GM18520 (cell line): ENCODE measurements around the gene ADAM12.

Experiments used
- ATAC-seq: cut with Tn5 transposase; IDR thresholded peaks from one replicate; pipeline ENCODE4 v1.9.1; 2021; ENCODE audit not compliant: unreplicated experiment

The ADAM12 gene

DNA sequence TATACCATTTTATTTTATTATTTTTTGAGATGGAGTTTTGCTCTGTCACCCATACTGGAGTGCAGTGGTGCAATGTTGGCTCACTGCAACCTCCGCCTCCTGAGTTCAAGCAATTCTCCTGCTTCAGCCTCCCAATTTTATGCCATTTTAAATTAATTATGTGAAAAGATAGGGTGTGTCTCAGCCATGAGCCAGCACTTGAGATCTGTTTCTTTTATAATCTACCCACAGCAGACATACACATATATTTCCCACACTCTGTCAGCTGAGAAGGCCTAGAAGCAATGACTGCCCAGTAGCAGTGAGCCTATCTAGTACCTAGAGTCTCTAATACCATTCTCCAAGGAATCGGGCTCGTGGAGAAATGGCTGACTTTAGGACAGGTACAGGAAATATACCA, 70.5 kb downstream of the ADAM12 start:
- ATAC-seq: no peak

DNA sequence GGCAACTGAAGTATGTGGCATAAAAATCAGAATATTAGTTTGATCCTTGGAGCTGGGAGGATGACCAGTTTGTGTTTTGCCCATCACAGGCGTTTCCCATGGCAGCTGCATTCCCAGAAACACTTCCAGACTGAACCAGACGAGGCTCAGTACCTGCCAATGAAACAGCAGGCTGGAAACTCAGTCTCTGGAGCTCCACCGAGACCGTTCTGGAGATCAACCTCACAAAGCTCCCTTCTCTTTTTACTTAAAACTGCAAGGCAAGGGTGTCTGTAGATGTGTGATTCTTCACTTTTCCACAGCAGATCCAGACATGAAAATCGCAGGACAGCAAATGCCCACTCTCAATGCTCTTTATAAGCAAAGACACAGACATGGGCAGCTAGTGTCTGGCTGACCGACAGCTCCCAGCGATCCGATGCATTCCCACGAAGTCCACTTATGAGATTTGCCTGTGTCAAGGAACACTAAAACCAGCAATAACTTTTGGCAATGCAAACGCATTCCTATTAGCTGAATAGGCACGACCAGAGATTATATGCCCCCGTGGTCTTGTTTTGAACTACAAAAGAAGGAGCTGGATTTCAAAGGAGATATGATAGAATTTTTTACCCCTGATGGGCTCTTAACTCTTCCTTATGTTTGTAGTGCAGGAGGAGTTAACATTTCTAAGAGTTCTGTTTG, 72.6 kb downstream of the ADAM12 start:
- no peak for ATAC-seq

DNA sequence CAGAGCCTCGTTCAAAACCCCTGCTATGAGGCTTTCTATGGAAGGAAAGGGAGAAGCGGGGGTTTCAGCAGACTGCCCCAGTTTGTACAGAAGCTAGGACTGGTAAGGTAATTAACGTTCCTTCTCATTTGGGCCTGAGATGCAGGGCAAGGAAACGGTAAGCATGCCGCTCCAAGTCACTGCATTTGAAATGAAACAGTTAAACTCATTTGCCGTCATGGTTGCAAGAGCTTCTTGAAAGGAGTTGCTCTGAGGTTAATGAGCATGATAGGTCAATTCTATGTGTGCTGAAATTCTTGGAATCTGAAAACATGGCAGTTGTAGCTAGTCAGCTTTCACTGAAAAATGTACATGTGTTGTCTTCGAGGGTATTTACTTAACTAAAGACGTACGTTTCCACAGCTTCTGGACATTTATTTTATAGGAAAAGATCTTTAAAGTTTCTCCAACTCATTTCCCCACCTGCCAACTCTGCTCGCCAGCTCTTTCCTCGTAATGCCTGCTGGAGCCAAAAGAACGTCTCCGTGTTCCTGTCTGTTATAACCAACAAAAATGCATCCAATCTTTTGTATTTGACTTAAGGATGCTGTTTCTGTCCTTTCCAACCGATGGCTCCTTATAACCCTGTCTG, 73.3 kb downstream of the ADAM12 start:
- ATAC-seq: no peak

DNA sequence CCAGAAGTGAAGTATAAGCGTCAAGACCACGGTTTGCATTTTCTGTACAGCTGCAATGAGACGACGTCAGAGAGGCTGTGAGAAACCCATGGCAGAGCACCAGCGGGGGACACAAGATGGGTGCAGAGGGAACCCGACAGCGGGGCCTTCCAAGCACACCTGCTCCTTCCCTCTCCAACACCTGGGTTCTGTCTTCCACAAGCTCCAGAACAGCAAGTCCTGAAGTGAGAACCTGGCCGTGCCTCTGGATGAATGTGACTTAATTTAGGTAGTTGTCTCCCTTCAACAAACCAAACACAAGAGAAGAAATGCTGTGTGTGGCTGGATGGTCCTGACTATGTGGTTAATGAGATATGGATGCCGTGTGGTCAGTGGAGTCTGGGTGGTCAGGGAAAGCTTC, 76.1 kb downstream of the ADAM12 start:
- no peak for ATAC-seq

DNA sequence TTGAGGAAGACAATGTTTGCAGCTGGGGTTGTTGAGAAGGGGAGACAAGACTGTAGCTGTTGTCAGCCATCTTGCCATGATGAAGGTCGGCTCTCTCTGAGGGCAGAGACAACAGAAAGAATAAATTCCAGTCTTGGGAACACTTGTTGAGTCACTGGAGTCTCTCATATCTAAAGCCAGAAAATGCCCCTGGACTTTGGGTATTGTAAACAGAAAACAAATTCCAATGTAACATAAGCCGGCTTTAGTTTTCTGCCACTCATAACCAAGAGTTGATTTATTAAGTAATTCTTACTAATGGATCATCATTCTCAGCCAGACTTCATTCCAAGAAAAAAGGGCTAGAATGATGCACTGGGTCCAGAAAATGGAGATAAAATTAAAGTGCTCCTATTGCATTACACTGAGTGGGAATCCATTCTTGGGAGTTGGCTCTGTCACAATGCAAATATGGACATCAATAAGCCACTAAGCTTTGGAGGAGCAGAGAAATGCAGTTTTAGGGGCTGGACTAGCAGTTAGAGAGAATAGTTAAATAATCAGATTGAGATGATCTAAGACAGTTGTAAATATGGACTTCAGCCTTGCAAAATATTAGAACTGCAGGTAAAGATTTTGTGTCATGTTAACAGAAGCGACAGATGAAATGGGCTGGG, 78.9 kb downstream of the ADAM12 start:
- ATAC-seq: no peak

DNA sequence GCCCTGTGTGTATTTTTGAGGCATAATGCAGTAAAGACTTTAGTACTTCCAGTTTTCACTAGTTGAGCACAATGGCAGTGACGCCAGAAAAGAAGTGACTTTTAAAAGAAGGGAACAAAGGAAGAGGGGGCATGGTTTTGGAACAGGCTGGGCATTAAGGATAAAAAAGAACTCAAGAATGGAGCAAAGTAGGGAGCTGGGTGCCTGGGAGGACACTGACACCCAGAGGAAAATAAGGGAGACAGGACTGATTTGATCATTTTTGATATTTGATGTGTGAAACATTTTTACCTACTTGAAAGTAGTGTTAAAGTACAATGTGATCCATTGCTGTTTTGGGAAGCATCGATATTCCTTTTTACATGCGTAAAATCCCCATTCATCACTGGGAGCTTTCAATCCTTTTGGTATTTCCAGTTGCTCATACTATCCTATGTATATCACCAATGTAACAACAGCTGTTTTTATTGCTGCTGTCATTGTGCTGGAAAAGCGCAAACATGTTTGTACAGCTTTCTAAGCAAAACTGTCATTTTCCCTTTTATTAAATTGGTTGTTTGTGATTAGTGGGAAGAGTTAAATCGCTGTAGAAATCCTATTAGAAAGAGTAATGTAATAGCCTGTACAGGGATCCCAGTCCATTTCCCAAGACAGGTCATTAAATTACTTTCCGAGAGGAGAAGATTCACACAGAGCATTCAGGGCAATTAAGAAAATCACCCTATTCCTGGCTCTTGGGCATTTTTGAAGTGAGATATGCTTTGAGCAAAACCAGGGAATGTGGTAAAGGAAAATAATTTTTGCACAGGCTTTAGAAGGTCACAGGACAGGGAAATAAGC, 85.2 kb downstream of the ADAM12 start:
- no peak for ATAC-seq

DNA sequence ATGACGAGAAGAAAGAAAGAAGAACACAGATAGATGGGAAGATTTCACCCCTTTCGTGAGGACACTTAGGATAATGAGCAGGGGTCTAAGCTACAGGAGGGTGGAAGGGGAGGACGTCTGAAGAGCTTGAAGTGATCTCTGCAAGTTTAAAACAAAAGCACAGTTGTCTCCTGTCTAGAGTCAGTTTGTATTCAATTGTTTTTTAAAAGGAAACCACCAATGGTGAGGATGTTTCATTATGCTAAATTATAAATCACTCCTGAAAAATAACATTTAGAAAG, 85.9 kb downstream of the ADAM12 start:
- ATAC-seq: no peak

DNA sequence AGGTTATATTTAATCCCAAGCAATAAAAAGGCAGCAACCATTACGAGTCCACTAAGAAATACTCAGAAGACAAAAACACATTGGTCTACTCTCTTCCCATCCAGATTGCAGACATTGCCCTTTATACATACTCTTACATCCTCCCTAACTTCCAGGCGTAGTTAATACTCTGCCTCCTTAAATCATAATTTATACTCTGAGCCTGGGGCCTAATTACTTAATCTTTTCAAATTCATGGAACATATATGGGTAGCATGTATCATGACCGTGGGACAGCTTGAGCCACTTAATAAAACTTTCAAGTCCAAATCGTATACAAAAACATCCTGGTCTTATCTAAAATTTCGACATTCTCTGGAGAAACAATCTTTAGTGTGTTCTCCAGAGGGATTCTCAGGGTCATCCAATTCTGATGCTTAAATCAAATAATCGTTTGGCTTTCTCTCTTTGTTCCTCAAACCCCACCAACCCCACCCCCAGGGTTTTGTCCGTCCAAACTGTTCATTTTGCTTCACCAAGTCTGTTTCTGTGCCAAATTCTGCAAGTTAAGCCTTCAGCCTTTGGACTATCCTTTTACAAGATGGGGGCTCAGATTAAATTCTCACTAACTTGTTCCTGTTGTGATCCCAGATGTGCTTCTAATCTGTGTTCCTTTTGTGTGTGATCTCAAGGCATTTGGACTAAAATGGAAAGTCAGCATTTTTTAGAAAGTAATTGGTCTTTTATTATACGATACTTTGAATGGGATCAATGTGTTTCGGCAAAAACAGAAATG, 86.4 kb downstream of the ADAM12 start:
- ATAC-seq: no peak

DNA sequence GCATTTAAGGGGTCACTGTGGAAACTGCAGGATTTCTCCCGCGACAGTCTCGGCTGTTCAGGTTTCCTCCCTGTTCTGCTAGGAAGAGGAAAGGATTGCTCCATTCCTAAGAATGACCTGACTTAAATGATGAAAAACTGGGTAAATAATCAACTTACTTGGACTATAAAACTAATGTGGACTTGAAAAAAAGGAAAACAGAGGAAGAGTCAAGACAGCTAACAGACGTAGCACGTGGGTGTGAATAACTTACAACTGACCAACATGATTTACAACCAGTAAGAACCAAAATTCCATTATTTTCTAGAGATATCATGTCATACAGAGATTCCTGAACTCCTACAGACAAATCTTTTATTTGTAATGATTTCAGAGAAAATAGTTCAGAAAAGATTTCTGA, 93.8 kb downstream of the ADAM12 start:
- ATAC-seq: no peak

DNA sequence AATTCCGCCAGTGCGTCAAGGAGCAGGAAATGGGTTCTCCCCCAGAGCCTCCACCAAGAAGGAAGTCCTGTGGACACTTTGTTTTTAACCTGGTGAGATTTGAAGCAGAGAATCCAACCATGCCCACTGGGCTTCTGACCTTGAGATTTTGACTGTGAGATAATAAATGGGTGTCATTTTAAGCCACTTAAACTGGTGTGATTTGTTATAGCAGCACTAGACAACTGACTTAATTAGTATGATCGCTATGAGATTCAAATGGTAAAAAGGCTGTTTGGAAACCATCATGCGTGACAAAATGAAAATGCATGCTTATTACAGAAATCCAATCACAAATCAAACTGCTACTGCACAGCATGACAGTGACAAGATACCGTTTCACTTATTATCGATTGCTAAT, 98.0 kb downstream of the ADAM12 start:
- no peak for ATAC-seq

DNA sequence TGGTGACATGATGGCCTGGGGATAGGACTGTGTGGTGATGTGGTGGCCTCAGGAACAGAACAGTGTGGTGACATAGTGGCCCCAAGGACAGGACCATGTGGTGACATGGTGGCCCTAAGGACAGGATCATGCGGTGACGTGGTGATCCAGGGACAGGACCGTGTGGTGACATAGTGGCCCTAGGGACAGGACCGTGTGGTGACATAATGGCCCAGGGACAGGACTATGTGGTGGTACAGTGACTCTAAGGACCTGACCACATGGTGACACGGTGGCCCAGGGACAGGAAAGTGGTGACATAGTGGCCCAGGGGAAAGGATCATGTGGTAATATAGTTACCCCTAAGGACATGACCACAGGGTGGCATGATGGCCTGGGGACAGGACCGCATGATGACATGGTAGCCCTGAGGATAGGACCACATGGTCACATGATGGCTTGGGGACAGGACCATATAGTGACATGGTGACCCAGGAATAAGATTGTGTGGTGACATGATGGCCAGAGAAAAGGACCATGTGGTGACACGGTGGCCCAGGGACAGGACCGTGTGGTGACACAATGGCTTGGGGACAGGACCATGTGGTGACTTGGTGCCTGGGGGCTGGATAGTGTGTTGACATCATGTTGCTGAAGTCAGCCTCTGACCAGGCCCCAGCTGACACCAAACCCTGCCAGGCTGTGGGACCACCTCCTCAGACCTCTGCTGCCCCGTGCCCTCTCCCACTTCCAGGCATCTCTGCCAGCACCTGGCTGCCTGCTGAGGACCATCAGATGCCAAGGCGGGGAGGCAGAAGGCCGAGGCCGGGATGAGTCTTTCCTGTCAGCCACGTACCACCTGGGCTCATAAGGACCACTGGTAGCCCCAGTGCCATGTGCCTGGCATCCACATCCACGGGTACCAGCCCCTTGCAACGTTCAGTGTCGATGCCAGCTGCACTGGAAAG, 99.5 kb downstream of the ADAM12 start:
- no peak for ATAC-seq

DNA sequence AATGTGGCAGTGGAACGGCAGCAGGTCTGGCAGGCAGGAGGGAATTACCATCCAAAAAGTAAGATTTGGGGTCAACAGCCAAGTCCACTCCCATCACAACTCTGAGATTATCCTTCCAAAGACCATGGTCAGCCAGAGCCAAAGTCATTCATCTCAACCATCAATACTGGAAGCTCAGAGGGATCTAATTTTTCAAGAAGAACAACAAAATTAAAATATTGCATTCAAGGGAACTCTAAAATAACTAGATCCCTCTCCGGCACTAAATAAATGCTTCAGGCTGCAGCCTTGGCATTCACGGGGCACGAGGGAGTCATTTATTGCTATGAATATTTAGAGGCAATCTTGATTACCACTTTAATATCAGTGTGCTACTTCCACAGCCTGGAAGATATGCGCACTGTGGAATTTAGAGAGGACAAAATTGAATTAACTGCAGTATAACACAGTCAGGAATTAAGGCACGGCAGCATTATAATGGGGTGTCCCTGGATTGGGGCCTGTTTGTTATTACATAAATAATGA, 102.0 kb downstream of the ADAM12 start:
- ATAC-seq: no peak

DNA sequence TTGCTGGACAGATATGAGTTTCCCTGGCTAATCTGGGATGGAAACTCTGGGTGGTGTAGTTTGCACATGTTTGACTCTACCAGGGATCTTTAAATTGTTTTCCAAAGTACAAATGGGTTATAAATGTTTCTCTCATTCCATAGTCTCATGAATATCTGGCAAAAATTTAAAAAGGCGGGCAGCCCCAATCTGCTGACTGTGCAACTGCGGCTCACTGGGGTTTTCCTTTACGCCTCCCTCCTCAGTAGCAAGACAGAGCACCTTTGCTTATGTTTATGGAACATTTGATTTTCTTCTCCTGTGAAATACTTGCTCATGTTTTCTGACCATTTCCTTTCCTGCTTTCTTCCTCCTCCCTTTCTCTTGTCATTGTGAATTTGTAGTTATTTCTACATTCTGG, 105.0 kb downstream of the ADAM12 start:
- ATAC-seq: no peak

DNA sequence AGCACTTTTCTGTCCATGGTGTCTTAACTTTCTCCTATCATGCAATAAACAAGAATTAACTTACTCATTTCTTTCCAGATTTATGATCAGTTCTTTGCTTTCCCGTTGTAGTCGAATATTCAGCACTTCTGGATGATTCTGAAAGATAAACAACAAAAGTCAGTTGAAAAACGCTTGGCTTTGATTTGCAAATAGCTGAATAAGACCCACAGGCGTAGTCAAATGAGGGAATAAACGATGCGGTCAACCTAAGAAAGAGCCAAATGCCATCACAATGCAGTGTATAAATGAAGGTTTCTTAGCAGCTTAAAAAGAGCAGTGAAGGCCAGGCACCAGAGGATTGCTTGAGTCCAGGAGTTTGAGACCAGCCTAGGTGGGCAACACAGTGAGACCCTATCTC, 109.4 kb downstream of the ADAM12 start:
- no peak for ATAC-seq

DNA sequence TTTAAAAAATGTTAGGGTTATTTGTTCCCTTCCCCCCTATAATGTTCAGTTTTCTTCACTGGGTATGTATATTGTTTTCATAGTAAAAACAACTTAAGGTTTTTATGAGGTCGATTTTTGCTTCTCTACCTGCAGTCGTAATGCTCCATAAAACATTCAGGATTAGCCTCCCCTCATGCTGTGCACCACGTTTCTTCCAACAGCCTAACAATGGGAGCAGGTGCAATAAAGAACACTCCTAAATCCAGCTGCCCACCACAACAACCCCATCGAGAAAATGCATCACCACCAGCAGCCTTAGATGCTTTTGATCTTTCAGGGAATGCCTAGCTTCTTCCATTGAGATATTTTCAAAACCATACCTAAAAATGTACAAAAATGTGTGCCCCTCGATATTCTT, 111.1 kb downstream of the ADAM12 start:
- ATAC-seq: no peak

DNA sequence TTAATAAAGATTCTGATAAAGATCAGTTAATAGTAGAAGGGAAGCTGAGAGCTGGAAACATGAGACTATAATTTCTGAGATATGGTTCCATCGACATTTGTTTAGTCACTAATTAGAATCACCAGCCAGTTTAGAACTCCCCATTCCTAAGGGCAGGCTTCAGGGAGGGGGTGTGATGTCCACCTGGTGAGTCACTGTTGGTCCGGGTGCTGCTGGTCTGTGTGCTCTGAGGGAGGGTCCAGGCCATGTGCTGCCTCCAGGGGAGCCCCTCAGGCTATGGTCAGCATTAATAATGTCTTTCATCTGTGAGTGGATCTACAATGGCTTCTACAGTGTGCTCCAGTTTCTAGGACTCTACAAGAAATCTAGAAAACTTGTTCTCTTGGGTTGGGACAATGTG, 115.8 kb downstream of the ADAM12 start:
- ATAC-seq: no peak

DNA sequence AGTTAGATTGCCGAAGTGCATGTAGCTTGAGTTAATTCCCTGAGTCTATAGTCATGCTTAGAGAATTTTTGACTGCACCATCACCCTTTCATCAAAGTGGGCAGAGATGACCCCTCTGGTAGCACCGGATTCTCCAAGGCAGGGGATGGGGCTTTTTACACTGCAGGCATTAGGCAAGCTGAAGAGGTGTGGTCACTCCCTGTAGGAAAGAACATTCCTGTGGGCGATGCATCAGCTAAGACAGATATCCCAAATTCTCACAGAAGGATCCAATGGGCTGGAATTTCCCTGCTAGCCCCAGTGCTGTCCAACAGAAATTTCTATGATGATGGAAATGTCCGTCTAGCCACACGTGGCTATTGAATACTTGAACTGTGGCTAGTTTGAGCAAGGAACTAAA, 118.2 kb downstream of the ADAM12 start:
- no peak for ATAC-seq

DNA sequence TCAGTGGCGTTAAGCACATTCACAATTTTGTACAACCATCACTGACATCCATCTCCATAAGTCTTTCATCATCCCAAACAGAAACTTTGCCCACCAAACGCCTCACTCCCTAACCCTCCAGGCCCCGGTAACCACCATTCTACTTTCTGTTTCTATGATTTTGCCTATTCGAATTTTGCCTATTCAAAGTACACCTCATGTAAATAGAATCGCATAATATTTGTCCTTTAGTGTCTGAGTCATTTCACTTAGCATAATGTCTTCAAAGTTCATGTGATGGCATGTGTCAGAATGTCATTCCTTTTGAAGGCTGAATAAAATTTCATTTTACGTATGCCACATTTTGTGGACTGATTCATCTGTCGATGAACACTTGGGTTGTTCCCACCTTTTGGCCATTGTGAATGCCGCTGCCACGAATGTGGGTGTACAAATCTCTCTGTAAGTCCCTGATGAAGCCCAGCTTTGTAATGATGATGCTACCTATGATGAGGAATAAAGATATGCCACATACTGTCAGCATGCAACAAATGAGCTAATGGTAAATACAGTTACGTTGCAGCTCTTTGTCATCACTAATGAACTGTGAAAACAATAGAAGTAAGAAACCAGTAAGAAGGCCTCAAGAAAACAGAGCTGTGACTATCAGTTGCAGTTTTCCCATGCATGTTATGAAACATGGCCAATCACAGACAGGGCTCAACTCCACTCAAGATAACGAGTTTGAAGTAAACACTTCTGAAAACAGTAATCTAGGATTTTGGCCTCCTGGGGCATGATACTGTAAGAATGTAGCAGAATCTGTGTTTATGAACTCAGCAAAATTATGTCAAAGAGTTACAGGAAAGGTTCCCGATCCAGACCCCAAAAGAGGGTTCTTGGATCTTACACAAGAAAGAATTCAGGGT, 120.0 kb downstream of the ADAM12 start:
- no peak for ATAC-seq
